ENCODE data around the gene IL26.

DNA sequence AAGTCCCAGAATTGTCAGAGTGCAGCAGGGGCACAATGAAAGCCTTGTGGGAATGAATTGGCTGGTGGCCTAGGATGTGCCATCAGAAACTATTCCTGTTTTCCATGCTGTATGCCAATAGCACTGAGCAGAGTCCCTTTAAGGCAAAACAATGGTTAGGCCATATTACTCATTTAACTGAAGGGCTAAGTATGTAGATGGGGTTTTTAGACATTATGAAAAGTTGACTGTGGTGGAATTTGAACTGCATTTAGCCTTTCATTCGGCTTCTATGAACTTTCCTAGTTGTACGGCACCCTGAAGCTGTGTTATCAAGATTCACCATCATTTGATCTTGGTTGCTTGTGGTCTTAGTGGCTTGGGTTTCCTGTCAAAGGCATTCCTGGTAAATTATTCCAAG is 24.8 kb downstream of the IL26 start:
- TF ChIP-seq POLR2A (IDR thresholded peaks at IDR 0.05) (no peak), POLR2AphosphoS5 (IDR thresholded peaks at IDR 0.05; ENCODE audit: insufficient read depth in 1 of 2, low read depth in 1 of 2) (no peak)

Data from vagina (tissue), 2 donors.